Gastroesophageal sphincter (tissue), 4 donors: ENCODE data around the gene CSNK1D. TPM values are rescaled to one million over a fixed set of nuclear protein-coding genes. Genes with fewer than 3 reads are reported as not detected.

Source experiments
- ATAC-seq: fragments of 150-250 bp; one replicate; pipeline ENCODE4 v1.9.1; 2016; ENCODE audit warnings: mild to moderate bottlenecking, moderate library complexity
- H3K27ac ChIP-seq, 4 donors: fragments of 200-600 bp; sonication (generic) in 3 of 4; 1 replicate in 3 of 4; 2 replicates in 1 of 4; pipeline ENCODE4 v1.5.1; 2016 to 2019
- H3K27me3 ChIP-seq: fragments of 200-600 bp; sonication (generic); one replicate; pipeline ENCODE4 v1.5.1; 2019
- H3K36me3 ChIP-seq, 2 donors: fragments of 200-600 bp; sonication (generic); one replicate each; pipeline ENCODE4 v1.5.1; 2019; ENCODE audit warnings: control low read depth in 1 of 2
- H3K4me1 ChIP-seq, 3 donors: fragments of 200-600 bp; sonication (generic); 1 replicate in 2 of 3; 2 replicates in 1 of 3; pipeline ENCODE4 v1.5.1; 2016 to 2019; ENCODE audit warnings: control low read depth in 2 of 3
- H3K4me3 ChIP-seq, 2 donors: fragments of 200-600 bp; sonication (generic); one replicate each; pipeline ENCODE4 v1.5.1; 2019; ENCODE audit warnings: mild to moderate bottlenecking in 1 of 2, moderate library complexity in 1 of 2
- H3K9me3 ChIP-seq, 3 donors: fragments of 200-600 bp; sonication (generic); one replicate each; pipeline ENCODE4 v1.5.1; 2017 to 2019; ENCODE audit warnings: control low read depth in 2 of 3
- CTCF ChIP-seq, 4 experiments: fragments of 200-600 bp in 2 of 4; fragments of 450-650 bp in 2 of 4; sonication (generic) in 1 of 4; IDR thresholded peaks; one replicate each; pipeline ENCODE4 v1.5.1; 2017 to 2019; ENCODE audit warnings: antibody characterized with exemption in 4 of 4, mild to moderate bottlenecking in 2 of 4, moderate library complexity in 2 of 4
- EP300 ChIP-seq: sonication (generic); formaldehyde crosslinking; IDR thresholded peaks from one replicate; pipeline ENCODE4 v1.6.1; 2017; ENCODE audit warnings: antibody characterized with exemption, mild to moderate bottlenecking
- POLR2A ChIP-seq, 2 donors: fragments of 450-650 bp; IDR thresholded peaks; one replicate each; pipeline ENCODE4 v1.6.1; 2017; ENCODE audit warnings: antibody characterized with exemption in 2 of 2, mild to moderate bottlenecking in 2 of 2, moderate library complexity in 1 of 2
- POLR2AphosphoS5 ChIP-seq: sonication (generic); formaldehyde crosslinking; IDR thresholded peaks from one replicate; pipeline ENCODE4 v1.6.1; 2017; ENCODE audit warnings: antibody characterized with exemption
- WGBS, 2 donors: methylation state at CpG; one replicate each; pipeline ENCODE4 v1.1.5; 2018; ENCODE audit warnings: low coverage in 1 of 2; 5-methylcytosine and 5-hydroxymethylcytosine counted together
- total RNA-seq, 4 donors: library from RNA; depleted of rRNA; stranded (reverse); fragments of >200 nt; gene quantifications; one replicate each; pipeline ENCODE4 v1.1.0, GENCODE V29; 2016

CSNK1D gene
- total RNA-seq, 4 donors from 2014 or later: 23.4 to 92.1 (median 72.4) TPM

GRCh38 chr17:82272495-82273326 lies 789 bp downstream of the CSNK1D start:
- ATAC-seq: peak; percentile 13

GRCh38 chr17:82271401-82271800 lies 2.1 kb downstream of the CSNK1D start:
- Histone ChIP-seq H3K9me3 (no peaks in the 10 kb centered on the region), H3K27me3 (no peaks in the 10 kb centered on the region), H3K4me3 (peak overlapping the region in 1 of 2 donors; percentile 100), H3K4me1 (peaks cover 2 to 84% (median 66%) of the 10 kb centered on the region in 3 donors), H3K27ac (peak overlapping the region in 3 of 4 donors; percentile 100), H3K36me3 (peaks cover 0 to 32% of the 10 kb centered on the region in 2 donors)
- no peak for ATAC-seq
- TF ChIP-seq EP300 (no peak), POLR2A (IDR thresholded peaks at IDR 0.05) (no peak), CTCF (IDR thresholded peaks at IDR 0.05) (no peak)
- WGBS, 2 donors: 68 to 89% methylated on average over 3 to 6 of the region's 6 CpGs

More at GRCh38 chr17:82272495-82273326, 789 bp downstream of the CSNK1D start:
- no peaks in the 10 kb centered on the region for H3K9me3 ChIP-seq
- WGBS, 2 donors: 0% methylated on average over 3 of the region's 57 CpGs; no CpG with 5 or more reads in 1 of the 2 donors
- peak overlapping the region; percentile 93 to 100 for H3K4me3 ChIP-seq
- H3K4me1 ChIP-seq: peaks cover 0 to 71% (median 55%) of the 10 kb centered on the region in 3 donors
- H3K27ac ChIP-seq: peak overlapping the region; percentile 98 to 100 (median 100)
- H3K27me3 ChIP-seq: no peaks in the 10 kb centered on the region
- TF ChIP-seq CTCF (IDR thresholded peaks at IDR 0.05) (no peak), POLR2AphosphoS5 (no peak), POLR2A (IDR thresholded peaks at IDR 0.05) (no peak), EP300 (no peak)
- H3K36me3 ChIP-seq: peaks cover 0 to 38% of the 10 kb centered on the region in 2 donors

GRCh38 chr17:82270651-82271050 lies 2.8 kb downstream of the CSNK1D start:
- H3K36me3 ChIP-seq: peaks cover 0 to 35% of the 10 kb centered on the region in 2 donors
- no peak overlapping the region for H3K4me3 ChIP-seq
- TF ChIP-seq EP300: no peak
- no peak for TF ChIP-seq POLR2A (IDR thresholded peaks at IDR 0.05)
- no peak for TF ChIP-seq POLR2AphosphoS5
- no peak for TF ChIP-seq CTCF (IDR thresholded peaks at IDR 0.05)
- WGBS, 2 donors: 75% methylated on average over 6 of the region's 12 CpGs; no CpG with 5 or more reads in 1 of the 2 donors
- H3K27me3 ChIP-seq: no peaks in the 10 kb centered on the region
- ATAC-seq: no peak
- H3K9me3 ChIP-seq: no peaks in the 10 kb centered on the region
- H3K27ac ChIP-seq: peak overlapping the region in 3 of 4 donors; percentile 100
- H3K4me1 ChIP-seq: peaks cover 2 to 90% (median 70%) of the 10 kb centered on the region in 3 donors

GRCh38 chr17:82269882-82270500 lies 3.5 kb downstream of the CSNK1D start:
- Histone ChIP-seq H3K27me3 (no peaks in the 10 kb centered on the region), H3K27ac (peak overlapping the region in 3 of 4 donors; percentile 100), H3K4me3 (no peak overlapping the region), H3K36me3 (peaks cover 0 to 42% of the 10 kb centered on the region in 2 donors), H3K4me1 (peaks cover 2 to 90% (median 70%) of the 10 kb centered on the region in 3 donors), H3K9me3 (no peaks in the 10 kb centered on the region)
- 53 to 56% methylated on average over 3 to 8 of the region's 13 CpGs for WGBS, 2 donors
- TF ChIP-seq POLR2A (IDR thresholded peaks at IDR 0.05): no peak
- TF ChIP-seq CTCF (IDR thresholded peaks at IDR 0.05): no peak
- no peak for TF ChIP-seq POLR2AphosphoS5
- TF ChIP-seq EP300: no peak
- ATAC-seq: no peak
